Measurements from ENCODE around the gene CALN1.
A peak's percentile ranks its signal among the peaks of the same experiment; 100 is the strongest.
"Not testable (repeated sequence)": the region's sequence is repeated elsewhere in the genome, so short reads cannot be mapped to it uniquely, and the experiment has no call there.

CALN1 gene

DNA sequence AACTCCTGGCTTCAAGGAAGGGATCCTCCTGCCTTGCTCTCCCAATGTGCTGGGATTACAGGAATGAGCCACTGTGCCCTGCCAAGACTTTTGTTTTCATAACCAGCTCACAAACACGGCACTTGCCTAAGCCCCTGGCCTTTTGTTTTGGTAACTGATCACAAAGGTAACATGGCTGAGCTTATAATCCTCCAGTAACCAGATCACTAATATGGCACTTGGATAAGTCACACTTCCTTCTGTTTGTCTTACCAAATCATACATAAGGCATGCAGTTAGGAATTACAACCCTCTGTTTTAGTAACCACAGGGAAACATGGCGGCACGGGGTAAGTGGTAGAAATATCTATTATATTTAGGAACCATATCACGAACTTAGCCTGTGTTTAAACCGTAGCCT, 577.1 kb downstream of the CALN1 start:
- ChIA-PET POLR2A (no interaction called here), CTCF (interaction anchor here (1.7 kb wide), 1 partner anchor 9 kb away, joined by 9 read pairs; no protein-coding TSS in a partner anchor)
- Histone ChIP-seq H3K36me3 (ENCODE audit: control insufficient read depth in 4 of 4, insufficient read depth in 4 of 4, low read length in 3 of 4) (peaks cover 0 to 3% (median under 1%) of the 10 kb centered on the region in 4 experiments), H3K9me3 (ENCODE audit: control extremely low read depth in 1 of 5, control insufficient read depth in 4 of 5, insufficient read depth in 2 of 5, low read depth in 1 of 5, low read length in 4 of 5) (no peaks in the 10 kb centered on the region), H3K27me3 (replicated peaks in 2 of 5; ENCODE audit: control insufficient read depth in 4 of 5, insufficient read depth in 5 of 5, low read length in 4 of 5) (no peaks in the 10 kb centered on the region), H3K27ac (ENCODE audit: insufficient read depth in 1 of 2, low read depth in 1 of 2, low read length in 2 of 2, poor library complexity in 1 of 2, severe bottlenecking in 2 of 2) (peak overlapping the region in 1 of 2 experiments; percentile 4), H3K4me3 (ENCODE audit: control insufficient read depth in 1 of 7, extremely low read depth in 1 of 7, insufficient read depth in 4 of 7, low read depth in 2 of 7, low read length in 6 of 7) (no peak overlapping the region), H3K4me1 (ENCODE audit: control extremely low read depth in 1 of 4, control insufficient read depth in 4 of 4, insufficient read depth in 4 of 4, low read length in 3 of 4) (no peaks in the 10 kb centered on the region)
- DNase-seq = no peak
- WGBS (ENCODE audit: insufficient coverage) = 100% methylated on average over 2 of the region's 5 CpGs

DNA sequence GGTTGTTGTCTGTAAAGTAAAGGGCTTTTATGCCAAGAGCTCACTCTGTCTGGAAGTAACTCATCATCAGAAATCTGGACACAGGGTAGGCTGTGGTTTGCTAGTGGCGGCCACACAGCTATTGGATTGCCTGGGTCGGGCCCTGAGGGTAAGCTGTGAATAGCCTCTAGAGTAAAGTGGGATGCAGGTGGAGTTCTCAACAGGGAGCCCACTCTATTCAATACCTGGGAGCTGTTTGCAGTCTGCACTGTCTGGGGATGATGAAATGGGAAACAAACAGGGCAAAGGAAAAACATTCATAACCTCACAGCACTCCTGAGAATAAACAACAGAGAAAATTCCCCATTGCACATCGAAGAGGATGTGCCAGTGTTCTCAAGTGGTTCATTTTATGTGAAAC, 582.6 kb downstream of the CALN1 start:
- CTCF ChIA-PET = no interaction called here
- H3K4me3 ChIP-seq (ENCODE audit: control insufficient read depth in 1 of 7, extremely low read depth in 1 of 7, insufficient read depth in 4 of 7, low read depth in 2 of 7, low read length in 6 of 7) = no peak overlapping the region
- no peak for DNase-seq
- H3K27ac ChIP-seq (ENCODE audit: insufficient read depth in 1 of 2, low read depth in 1 of 2, low read length in 2 of 2, poor library complexity in 1 of 2, severe bottlenecking in 2 of 2) = no peak overlapping the region
- no peaks in the 10 kb centered on the region for H3K4me1 ChIP-seq (ENCODE audit: control extremely low read depth in 1 of 4, control insufficient read depth in 4 of 4, insufficient read depth in 4 of 4, low read length in 3 of 4)
- H3K9me3 ChIP-seq (ENCODE audit: control extremely low read depth in 1 of 5, control insufficient read depth in 4 of 5, insufficient read depth in 2 of 5, low read depth in 1 of 5, low read length in 4 of 5) = no peaks in the 10 kb centered on the region
- H3K36me3 ChIP-seq (ENCODE audit: control insufficient read depth in 4 of 4, insufficient read depth in 4 of 4, low read length in 3 of 4) = peaks cover 0 to 4% (median under 1%) of the 10 kb centered on the region in 4 experiments
- 100% methylated on average over 1 of the region's 3 CpGs for WGBS (ENCODE audit: insufficient coverage)
- no peaks in the 10 kb centered on the region for H3K27me3 ChIP-seq (replicated peaks in 2 of 5; ENCODE audit: control insufficient read depth in 4 of 5, insufficient read depth in 5 of 5, low read length in 4 of 5)
- POLR2A ChIA-PET = no interaction called here

DNA sequence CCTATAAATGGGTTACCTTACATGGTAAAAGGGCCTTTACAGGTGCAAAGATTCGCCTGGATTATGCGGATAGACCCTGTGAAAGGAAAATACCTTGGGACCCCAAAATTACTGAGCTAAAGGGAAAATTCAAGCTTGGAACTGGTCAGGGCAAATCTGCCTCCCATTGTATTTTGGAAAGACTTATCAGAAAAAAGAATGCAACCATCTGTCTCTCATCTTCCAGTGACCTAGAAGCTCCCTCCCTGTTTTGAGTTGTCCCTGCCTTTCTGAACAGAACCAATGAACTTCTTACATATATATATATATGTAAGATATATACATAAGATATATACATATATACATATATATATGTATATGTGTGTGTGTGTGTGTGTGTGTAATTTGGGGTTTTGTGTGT, 583.8 kb downstream of the CALN1 start:
- Histone ChIP-seq H3K27ac (ENCODE audit: insufficient read depth in 1 of 2, low read depth in 1 of 2, low read length in 2 of 2, poor library complexity in 1 of 2, severe bottlenecking in 2 of 2) (no peak overlapping the region), H3K9me3 (ENCODE audit: control extremely low read depth in 1 of 5, control insufficient read depth in 4 of 5, insufficient read depth in 2 of 5, low read depth in 1 of 5, low read length in 4 of 5) (no peaks in the 10 kb centered on the region), H3K27me3 (replicated peaks in 2 of 5; ENCODE audit: control insufficient read depth in 4 of 5, insufficient read depth in 5 of 5, low read length in 4 of 5) (no peaks in the 10 kb centered on the region), H3K4me3 (ENCODE audit: control insufficient read depth in 1 of 7, extremely low read depth in 1 of 7, insufficient read depth in 4 of 7, low read depth in 2 of 7, low read length in 6 of 7) (no peak overlapping the region), H3K4me1 (ENCODE audit: control extremely low read depth in 1 of 4, control insufficient read depth in 4 of 4, insufficient read depth in 4 of 4, low read length in 3 of 4) (no peaks in the 10 kb centered on the region), H3K36me3 (ENCODE audit: control insufficient read depth in 4 of 4, insufficient read depth in 4 of 4, low read length in 3 of 4) (peaks cover 0 to 6% (median under 1%) of the 10 kb centered on the region in 4 experiments)
- POLR2A ChIA-PET = no interaction called here
- CTCF ChIA-PET = interaction anchor here (0.9 kb wide), 1 partner anchor 16 kb away, joined by 3 read pairs; no protein-coding TSS in a partner anchor
- WGBS (ENCODE audit: insufficient coverage) = 94% methylated on average over 2 of the region's 2 CpGs
- DNase-seq = no peak

DNA sequence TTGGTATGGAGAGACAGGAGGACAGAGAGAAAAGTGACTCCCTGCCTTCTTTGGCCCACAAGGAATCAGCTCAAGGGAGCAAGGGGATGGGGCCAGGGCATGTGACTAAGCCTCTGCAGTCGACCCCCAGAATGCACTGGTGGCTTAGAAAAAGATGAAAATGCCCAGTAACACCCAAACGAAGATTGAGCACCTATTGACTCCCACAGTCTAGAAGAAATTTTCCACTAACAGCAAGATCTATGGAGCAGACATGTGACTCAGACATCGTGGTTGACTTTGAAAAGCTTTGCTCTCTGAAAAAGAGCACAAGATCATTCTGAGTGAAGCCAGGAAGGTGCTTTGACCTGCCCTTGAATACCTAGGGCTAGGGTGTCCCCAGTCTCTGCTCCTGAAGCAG, 586.0 kb downstream of the CALN1 start:
- H3K36me3 ChIP-seq (ENCODE audit: control insufficient read depth in 4 of 4, insufficient read depth in 4 of 4, low read length in 3 of 4) = peaks cover 0 to 7% (median under 1%) of the 10 kb centered on the region in 4 experiments

DNA sequence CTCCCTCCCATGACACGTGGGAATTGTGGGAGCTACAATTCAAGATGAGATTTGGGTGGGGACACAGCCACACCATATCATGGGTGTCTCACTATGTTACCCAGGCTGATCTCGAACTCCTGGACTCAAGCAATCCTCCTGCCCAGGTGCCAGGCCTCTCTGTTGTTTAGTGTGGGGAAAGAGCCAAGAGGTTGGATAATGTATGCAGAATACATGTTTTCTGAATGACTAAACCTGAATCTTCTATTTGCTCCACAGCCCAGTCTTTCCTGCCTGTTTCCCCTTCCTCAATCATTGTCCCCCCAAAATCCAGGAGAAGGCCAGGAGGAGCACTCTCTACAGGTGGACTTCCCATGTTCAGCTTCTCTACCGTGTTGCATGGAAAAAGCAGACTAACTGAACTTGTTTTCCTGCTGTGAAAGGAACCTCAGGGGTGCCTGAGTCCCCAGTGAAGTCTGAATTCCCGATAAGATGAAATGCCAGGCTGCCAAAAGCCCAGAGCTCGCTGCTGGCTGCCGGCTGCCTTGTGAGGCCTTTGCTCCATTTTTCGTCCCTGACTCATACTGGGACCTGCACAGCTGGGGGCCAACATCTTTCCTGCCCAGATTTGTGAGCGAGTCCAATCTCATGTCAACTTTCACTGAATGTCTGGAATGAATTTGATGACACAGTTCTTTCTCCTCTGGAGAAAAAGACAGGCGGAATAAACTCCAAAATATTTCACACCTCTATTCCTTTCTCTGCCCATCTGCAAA, 588.0 kb downstream of the CALN1 start:
- ChIA-PET POLR2A (no interaction called here), CTCF (no interaction called here)
- Histone ChIP-seq H3K9me3 (ENCODE audit: control extremely low read depth in 1 of 5, control insufficient read depth in 4 of 5, insufficient read depth in 2 of 5, low read depth in 1 of 5, low read length in 4 of 5) (peaks cover 0 to 6% (median 0%) of the 10 kb centered on the region in 5 experiments), H3K4me1 (ENCODE audit: control extremely low read depth in 1 of 4, control insufficient read depth in 4 of 4, insufficient read depth in 4 of 4, low read length in 3 of 4) (no peaks in the 10 kb centered on the region), H3K36me3 (ENCODE audit: control insufficient read depth in 4 of 4, insufficient read depth in 4 of 4, low read length in 3 of 4) (peaks cover 0 to 16% (median under 1%) of the 10 kb centered on the region in 4 experiments), H3K27me3 (replicated peaks in 2 of 5; ENCODE audit: control insufficient read depth in 4 of 5, insufficient read depth in 5 of 5, low read length in 4 of 5) (no peaks in the 10 kb centered on the region), H3K27ac (ENCODE audit: insufficient read depth in 1 of 2, low read depth in 1 of 2, low read length in 2 of 2, poor library complexity in 1 of 2, severe bottlenecking in 2 of 2) (no peak overlapping the region), H3K4me3 (ENCODE audit: control insufficient read depth in 1 of 7, extremely low read depth in 1 of 7, insufficient read depth in 4 of 7, low read depth in 2 of 7, low read length in 6 of 7) (no peak overlapping the region)
- no peak for DNase-seq
- 94% methylated on average over 7 of the region's 9 CpGs for WGBS (ENCODE audit: insufficient coverage)

More for the DNA sequence above, 586.0 kb downstream of the CALN1 start:
- ChIA-PET POLR2A (interaction anchor here (0.6 kb wide), 1 partner anchor 43 kb away, joined by 3 read pairs; no protein-coding TSS in a partner anchor), CTCF (no interaction called here)
- DNase-seq = no peak
- Histone ChIP-seq H3K9me3 (ENCODE audit: control extremely low read depth in 1 of 5, control insufficient read depth in 4 of 5, insufficient read depth in 2 of 5, low read depth in 1 of 5, low read length in 4 of 5) (no peaks in the 10 kb centered on the region), H3K4me3 (ENCODE audit: control insufficient read depth in 1 of 7, extremely low read depth in 1 of 7, insufficient read depth in 4 of 7, low read depth in 2 of 7, low read length in 6 of 7) (no peak overlapping the region), H3K27ac (ENCODE audit: insufficient read depth in 1 of 2, low read depth in 1 of 2, low read length in 2 of 2, poor library complexity in 1 of 2, severe bottlenecking in 2 of 2) (no peak overlapping the region), H3K4me1 (ENCODE audit: control extremely low read depth in 1 of 4, control insufficient read depth in 4 of 4, insufficient read depth in 4 of 4, low read length in 3 of 4) (no peaks in the 10 kb centered on the region), H3K27me3 (replicated peaks in 2 of 5; ENCODE audit: control insufficient read depth in 4 of 5, insufficient read depth in 5 of 5, low read length in 4 of 5) (no peaks in the 10 kb centered on the region)
- WGBS (ENCODE audit: insufficient coverage) = 90% methylated on average over 3 of the region's 3 CpGs

DNA sequence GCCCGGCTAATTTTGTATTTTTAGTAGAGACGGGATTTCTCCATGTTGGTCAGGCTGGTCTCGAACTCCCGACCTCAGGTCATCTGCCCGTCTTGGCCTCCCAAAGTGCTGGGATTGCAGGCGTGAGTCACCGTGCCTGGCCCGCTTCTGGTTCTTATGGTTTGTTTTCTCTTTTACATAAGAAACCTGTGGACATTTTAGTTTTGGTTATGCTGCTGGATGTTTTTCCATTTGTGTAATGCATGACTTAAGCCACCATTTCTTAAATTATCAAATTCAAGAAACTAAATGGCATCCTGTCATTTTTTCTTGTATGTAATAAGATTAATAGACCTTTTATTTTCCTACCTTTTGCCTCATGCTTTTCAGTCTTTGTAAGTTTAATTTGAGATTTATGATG, 589.7 kb downstream of the CALN1 start:
- 100% methylated on average over 2 of the region's 8 CpGs for WGBS (ENCODE audit: insufficient coverage)
- H3K27me3 ChIP-seq (replicated peaks in 2 of 5; ENCODE audit: control insufficient read depth in 4 of 5, insufficient read depth in 5 of 5, low read length in 4 of 5); DNase-seq; CTCF ChIA-PET; H3K4me1 ChIP-seq (ENCODE audit: control extremely low read depth in 1 of 4, control insufficient read depth in 4 of 4, insufficient read depth in 4 of 4, low read length in 3 of 4); H3K27ac ChIP-seq (ENCODE audit: insufficient read depth in 1 of 2, low read depth in 1 of 2, low read length in 2 of 2, poor library complexity in 1 of 2, severe bottlenecking in 2 of 2); H3K4me3 ChIP-seq (ENCODE audit: control insufficient read depth in 1 of 7, extremely low read depth in 1 of 7, insufficient read depth in 4 of 7, low read depth in 2 of 7, low read length in 6 of 7); POLR2A ChIA-PET; H3K9me3 ChIP-seq (ENCODE audit: control extremely low read depth in 1 of 5, control insufficient read depth in 4 of 5, insufficient read depth in 2 of 5, low read depth in 1 of 5, low read length in 4 of 5): not testable (repeated sequence)
- peaks cover 0 to 16% (median under 1%) of the 10 kb centered on the region in 4 experiments for H3K36me3 ChIP-seq (ENCODE audit: control insufficient read depth in 4 of 4, insufficient read depth in 4 of 4, low read length in 3 of 4)

DNA sequence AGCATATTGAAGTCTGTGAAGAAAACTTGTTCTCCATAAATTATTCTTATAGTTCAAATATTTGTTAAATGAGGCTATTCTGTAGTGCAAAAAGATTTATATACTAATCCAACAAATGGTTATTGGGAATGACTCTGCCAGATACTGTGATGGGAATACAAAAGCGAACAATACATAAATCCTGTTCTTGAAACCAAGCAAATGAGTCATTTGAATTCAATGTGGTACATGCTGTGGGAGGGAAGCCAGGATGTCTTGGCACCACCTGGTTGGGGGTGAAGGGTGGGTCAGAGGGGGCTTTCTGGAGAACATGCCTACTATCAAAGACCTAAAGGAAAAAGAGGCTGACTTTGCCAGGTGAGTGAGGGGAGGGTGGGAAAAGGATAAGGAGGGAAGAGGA, 594.2 kb downstream of the CALN1 start:
- no peaks in the 10 kb centered on the region for H3K27me3 ChIP-seq (replicated peaks in 2 of 5; ENCODE audit: control insufficient read depth in 4 of 5, insufficient read depth in 5 of 5, low read length in 4 of 5)
- CTCF ChIA-PET = no interaction called here
- DNase-seq = no peak
- peaks cover 0 to 4% (median 0%) of the 10 kb centered on the region in 4 experiments for H3K4me1 ChIP-seq (ENCODE audit: control extremely low read depth in 1 of 4, control insufficient read depth in 4 of 4, insufficient read depth in 4 of 4, low read length in 3 of 4)
- peaks cover 0 to 6% (median 0%) of the 10 kb centered on the region in 5 experiments for H3K9me3 ChIP-seq (ENCODE audit: control extremely low read depth in 1 of 5, control insufficient read depth in 4 of 5, insufficient read depth in 2 of 5, low read depth in 1 of 5, low read length in 4 of 5)
- H3K27ac ChIP-seq (ENCODE audit: insufficient read depth in 1 of 2, low read depth in 1 of 2, low read length in 2 of 2, poor library complexity in 1 of 2, severe bottlenecking in 2 of 2) = no peak overlapping the region
- no CpG with 5 or more reads among the region's 1 CpG for WGBS (ENCODE audit: insufficient coverage)
- POLR2A ChIA-PET = no interaction called here
- H3K4me3 ChIP-seq (ENCODE audit: control insufficient read depth in 1 of 7, extremely low read depth in 1 of 7, insufficient read depth in 4 of 7, low read depth in 2 of 7, low read length in 6 of 7) = no peak overlapping the region
- H3K36me3 ChIP-seq (ENCODE audit: control insufficient read depth in 4 of 4, insufficient read depth in 4 of 4, low read length in 3 of 4) = peaks cover 0 to 11% (median 0%) of the 10 kb centered on the region in 4 experiments
